Neural cell (in vitro differentiated cells): ENCODE measurements around the gene RAX.

ENCODE experiments used
- EZH2 ChIP-seq: fragments of 200-600, 300-800 bp; shearing (Covaris generic), sonication (generic); IDR thresholded peaks from 2 replicates; pipeline ENCODE4 v1.6.1; 2014; ENCODE audit warnings: antibody characterized with exemption, low read length, borderline replicate concordance, mild to moderate bottlenecking; ENCODE audit not compliant: insufficient read depth, poor library complexity, severe bottlenecking
- RAD21 ChIP-seq: fragments of 450-650 bp; conservative IDR thresholded peaks from 2 replicates; pipeline ENCODE4 v1.6.1; 2014; ENCODE audit warnings: antibody characterized with exemption, mild to moderate bottlenecking, moderate library complexity
- SMC3 ChIP-seq: fragments of 450-650 bp; conservative IDR thresholded peaks from 2 replicates; pipeline ENCODE4 v1.6.1; 2014; ENCODE audit warnings: antibody characterized with exemption, mild to moderate bottlenecking, moderate library complexity; ENCODE audit not compliant: poor library complexity
- TF ChIP-seq, protein P1 (sequence below): fragments of 450-650 bp; IDR thresholded peaks from 2 replicates; pipeline ENCODE4 v1.5.1; 2014; ENCODE audit warnings: antibody characterized with exemption, mild to moderate bottlenecking, moderate library complexity; ENCODE audit not compliant: poor library complexity, severe bottlenecking

DNA sequence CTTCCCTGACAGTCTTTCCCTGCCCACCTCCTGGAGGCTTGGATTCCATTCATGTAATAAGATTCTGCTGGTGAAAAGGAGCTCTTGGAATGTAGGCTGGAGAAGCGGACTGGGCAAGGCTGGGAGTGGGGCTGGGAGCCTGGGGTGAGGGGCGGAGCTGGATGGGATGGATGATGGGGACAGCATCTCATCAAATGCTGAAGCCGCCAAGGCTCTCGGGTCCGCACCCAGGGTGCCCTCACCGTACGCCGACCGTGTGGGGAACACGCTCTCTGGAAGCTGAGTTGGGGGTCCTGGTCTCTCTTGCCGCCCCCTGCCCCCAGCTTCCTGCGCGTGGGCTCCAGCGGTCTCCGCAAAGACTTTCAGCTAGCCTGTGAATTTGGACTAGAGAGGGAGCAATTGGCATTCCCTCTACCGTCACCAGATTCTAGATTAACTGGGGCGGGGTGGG, 9.1 kb downstream of the RAX start:
- TF ChIP-seq, protein P1, sequence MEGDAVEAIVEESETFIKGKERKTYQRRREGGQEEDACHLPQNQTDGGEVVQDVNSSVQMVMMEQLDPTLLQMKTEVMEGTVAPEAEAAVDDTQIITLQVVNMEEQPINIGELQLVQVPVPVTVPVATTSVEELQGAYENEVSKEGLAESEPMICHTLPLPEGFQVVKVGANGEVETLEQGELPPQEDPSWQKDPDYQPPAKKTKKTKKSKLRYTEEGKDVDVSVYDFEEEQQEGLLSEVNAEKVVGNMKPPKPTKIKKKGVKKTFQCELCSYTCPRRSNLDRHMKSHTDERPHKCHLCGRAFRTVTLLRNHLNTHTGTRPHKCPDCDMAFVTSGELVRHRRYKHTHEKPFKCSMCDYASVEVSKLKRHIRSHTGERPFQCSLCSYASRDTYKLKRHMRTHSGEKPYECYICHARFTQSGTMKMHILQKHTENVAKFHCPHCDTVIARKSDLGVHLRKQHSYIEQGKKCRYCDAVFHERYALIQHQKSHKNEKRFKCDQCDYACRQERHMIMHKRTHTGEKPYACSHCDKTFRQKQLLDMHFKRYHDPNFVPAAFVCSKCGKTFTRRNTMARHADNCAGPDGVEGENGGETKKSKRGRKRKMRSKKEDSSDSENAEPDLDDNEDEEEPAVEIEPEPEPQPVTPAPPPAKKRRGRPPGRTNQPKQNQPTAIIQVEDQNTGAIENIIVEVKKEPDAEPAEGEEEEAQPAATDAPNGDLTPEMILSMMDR, result no peak
- no peak for TF ChIP-seq SMC3
- TF ChIP-seq RAD21, result no peak
- no peak for TF ChIP-seq EZH2
